Fibroblast of mammary gland (primary cell): ENCODE data around the gene STPG2.

ENCODE experiments used
- DNase-seq: peaks from one replicate; pipeline ENCODE4 v3.0.0-alpha.2; 2010; ENCODE audit warnings: low read depth
- H3K4me3 ChIP-seq: 2 replicates; pipeline ENCODE4 v1.5.1; 2011; ENCODE audit warnings: low read depth, mild to moderate bottlenecking, low read length, moderate library complexity; ENCODE audit not compliant: control insufficient read depth
- TF ChIP-seq, protein P1 (sequence below): conservative IDR thresholded peaks from 2 replicates; pipeline ENCODE4 v1.5.1; 2011; ENCODE audit warnings: low read depth, low read length, inconsistent platforms; ENCODE audit not compliant: control insufficient read depth, insufficient read depth

The STPG2 gene

GRCh38 chr4:98143001-98143899 lies at the start of gene STPG2:
Gene STPG2, minus strand, starts transcription at chr4:98143476.
- peak within 1 kb of the TSS; percentile 87 for H3K4me3 ChIP-seq
- TF ChIP-seq, protein P1, sequence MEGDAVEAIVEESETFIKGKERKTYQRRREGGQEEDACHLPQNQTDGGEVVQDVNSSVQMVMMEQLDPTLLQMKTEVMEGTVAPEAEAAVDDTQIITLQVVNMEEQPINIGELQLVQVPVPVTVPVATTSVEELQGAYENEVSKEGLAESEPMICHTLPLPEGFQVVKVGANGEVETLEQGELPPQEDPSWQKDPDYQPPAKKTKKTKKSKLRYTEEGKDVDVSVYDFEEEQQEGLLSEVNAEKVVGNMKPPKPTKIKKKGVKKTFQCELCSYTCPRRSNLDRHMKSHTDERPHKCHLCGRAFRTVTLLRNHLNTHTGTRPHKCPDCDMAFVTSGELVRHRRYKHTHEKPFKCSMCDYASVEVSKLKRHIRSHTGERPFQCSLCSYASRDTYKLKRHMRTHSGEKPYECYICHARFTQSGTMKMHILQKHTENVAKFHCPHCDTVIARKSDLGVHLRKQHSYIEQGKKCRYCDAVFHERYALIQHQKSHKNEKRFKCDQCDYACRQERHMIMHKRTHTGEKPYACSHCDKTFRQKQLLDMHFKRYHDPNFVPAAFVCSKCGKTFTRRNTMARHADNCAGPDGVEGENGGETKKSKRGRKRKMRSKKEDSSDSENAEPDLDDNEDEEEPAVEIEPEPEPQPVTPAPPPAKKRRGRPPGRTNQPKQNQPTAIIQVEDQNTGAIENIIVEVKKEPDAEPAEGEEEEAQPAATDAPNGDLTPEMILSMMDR: peak; percentile 39
- peak; percentile 76 for DNase-seq

GRCh38 chr4:98185279-98185678 lies 42.0 kb upstream of the STPG2 start:
- TF ChIP-seq, protein P1: no peak
- no peak overlapping the region for H3K4me3 ChIP-seq
- DNase-seq: no peak

DNA sequence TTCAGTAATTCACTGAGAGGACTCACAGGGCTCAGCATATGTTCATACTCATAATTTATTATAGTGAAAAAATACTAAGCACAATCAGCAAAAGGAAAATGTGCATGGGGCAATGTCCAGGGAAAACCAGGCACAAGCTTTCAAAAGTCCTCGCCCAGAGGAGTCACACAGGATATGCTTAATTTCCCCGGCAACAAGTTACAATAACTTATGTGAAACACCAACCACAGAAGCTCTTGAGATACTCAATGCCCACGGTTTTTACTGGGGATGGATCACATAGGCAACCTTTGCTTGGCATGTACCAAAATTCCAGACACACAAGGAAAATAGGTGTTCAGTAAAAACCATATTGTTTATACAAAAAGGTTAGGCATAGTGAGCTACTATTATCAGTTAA lies 38.5 kb upstream of the STPG2 start:
- DNase-seq: peak; percentile 18
- TF ChIP-seq, protein P1: no peak
- H3K4me3 ChIP-seq: no peak overlapping the region

DNA sequence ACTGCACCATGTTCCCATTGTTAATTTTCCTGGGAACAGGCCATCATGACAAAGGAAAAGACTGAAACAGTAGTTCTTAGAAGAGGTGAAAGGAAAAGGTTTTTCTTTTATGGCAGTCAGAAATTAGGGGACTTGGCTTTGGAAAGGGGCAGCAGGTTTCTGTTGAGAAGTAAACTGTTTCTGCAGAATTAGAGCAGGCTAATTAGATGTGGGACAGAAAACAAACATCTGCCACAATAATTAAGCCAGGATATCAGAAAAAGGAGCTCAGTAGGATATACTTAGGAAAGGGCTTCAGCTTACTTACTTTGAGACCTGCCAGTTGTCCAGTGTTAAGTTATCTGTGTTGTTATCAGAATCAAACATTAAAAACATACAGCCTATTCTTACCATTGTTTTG lies 36.7 kb upstream of the STPG2 start:
- DNase-seq: no peak
- H3K4me3 ChIP-seq: no peak overlapping the region
- TF ChIP-seq, protein P1: no peak

DNA sequence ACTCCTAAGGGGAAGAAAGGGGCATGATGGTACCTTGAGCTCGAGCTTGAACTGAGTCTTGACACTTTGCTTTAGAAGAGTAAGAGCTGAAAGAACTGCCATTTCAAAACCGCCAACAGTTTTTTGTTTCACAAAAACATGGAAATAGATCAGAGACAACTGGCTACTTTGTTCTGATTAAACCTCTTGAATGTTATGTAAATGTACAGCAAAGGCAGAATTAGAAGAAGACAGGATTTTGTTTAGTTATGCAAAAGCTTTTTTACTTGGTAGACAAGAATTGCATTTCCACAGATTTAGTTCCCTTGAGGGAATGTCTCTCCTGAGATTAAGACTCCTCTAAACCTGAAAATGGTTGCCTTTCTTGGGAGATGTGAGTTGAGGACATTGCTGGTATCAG lies 33.3 kb upstream of the STPG2 start:
- TF ChIP-seq, protein P1: no peak
- no peak overlapping the region for H3K4me3 ChIP-seq
- DNase-seq: no peak

- H3K4me3 ChIP-seq: no peak overlapping the region
- no peak for DNase-seq
- TF ChIP-seq, protein P1: no peak
Measured at GRCh38 chr4:98170035-98170434, 26.8 kb upstream of the STPG2 start.
